ENCODE results near the gene KRT80. TPM values are rescaled to one million over a fixed set of nuclear protein-coding genes. Genes with fewer than 3 reads are reported as not detected.

Gene KRT80
- total RNA-seq, 2 donors from 2014 or later: not detected

GRCh38 chr12:52203079-52203921 lies 11.5 kb upstream of the KRT80 start:
- no peaks in the 10 kb centered on the region for H3K9me3 ChIP-seq (ENCODE audit: control insufficient read depth, low read length, poor library complexity, severe bottlenecking)
- Mint-ChIP-seq H3K27ac (peak overlapping the region; percentile 51), H3K27me3 (peaks cover 68% of the 10 kb centered on the region), H3K36me3 (ENCODE audit: low read depth) (peaks cover 5% of the 10 kb centered on the region), H3K4me1 (peaks cover 14% of the 10 kb centered on the region), H3K4me3 (no peak overlapping the region)
- no peak for DNase-seq
- peak; percentile 63 for ATAC-seq

DNA sequence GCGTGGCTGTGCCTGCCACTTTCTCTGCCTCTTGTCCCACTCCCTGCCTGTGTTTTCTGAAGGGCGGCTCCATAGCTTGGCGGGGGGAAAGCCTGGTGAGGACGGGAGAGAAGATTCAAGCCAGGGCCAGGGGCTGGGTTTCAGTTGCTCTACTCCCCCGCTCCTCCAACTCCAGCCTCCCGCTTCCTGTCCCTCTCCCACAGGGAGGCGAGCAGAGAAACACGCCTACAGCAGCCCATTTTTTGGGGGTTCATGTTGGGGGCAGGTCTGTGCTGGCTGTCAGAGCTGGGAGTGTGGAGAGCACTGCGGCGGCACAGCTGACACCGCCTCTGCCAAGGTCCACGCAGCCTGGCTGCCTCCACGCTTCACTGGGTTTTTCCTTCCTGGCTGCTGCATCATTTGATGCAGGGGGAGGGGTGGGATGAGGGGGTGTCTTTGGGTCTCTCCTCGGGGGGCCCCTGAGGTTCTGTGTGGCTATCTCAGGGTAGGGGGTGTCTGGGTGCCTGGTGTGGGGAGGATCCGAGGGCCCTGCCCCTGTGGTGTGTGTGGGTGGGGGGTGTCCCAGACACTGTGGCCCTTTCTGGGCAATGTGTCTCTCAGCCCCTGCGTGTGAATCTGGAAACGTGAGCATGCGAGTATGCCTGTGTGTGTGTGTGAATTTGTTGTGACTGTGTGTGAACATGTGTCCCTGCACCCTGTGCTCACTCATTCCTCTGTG lies 10.7 kb upstream of the KRT80 start:
- peak; percentile 21 for ATAC-seq
- Mint-ChIP-seq H3K27me3 (peaks cover 64% of the 10 kb centered on the region), H3K27ac (peak overlapping the region; percentile 51), H3K4me1 (peaks cover 14% of the 10 kb centered on the region), H3K36me3 (ENCODE audit: low read depth) (peaks cover 5% of the 10 kb centered on the region), H3K4me3 (no peak overlapping the region)
- no peak for DNase-seq
- no peaks in the 10 kb centered on the region for H3K9me3 ChIP-seq (ENCODE audit: control insufficient read depth, low read length, poor library complexity, severe bottlenecking)

DNA sequence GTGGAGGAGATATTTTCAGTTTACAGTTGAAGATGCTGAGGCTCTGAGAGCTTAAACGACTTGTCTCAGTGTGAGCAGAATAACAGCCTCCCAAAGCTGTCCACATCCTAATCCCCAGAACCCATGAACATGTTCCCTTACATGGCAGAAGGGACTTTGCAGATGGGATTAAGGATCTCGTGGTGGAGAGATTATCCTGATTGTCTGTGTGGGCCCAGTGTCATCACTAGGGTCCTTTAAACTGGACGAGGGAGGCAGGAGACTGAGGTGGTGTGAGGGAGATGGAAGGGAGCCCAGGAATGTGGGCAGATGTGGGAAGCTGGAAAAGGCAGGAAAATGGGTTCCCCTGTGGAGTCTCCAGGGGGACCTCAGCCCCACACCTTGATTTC lies 9.6 kb upstream of the KRT80 start:
- ATAC-seq: no peak
- no peaks in the 10 kb centered on the region for H3K9me3 ChIP-seq (ENCODE audit: control insufficient read depth, low read length, poor library complexity, severe bottlenecking)
- Mint-ChIP-seq H3K4me3 (no peak overlapping the region), H3K36me3 (ENCODE audit: low read depth) (peaks cover 5% of the 10 kb centered on the region), H3K4me1 (peaks cover 12% of the 10 kb centered on the region), H3K27ac (no peak overlapping the region), H3K27me3 (peaks cover 57% of the 10 kb centered on the region)
- no peak for DNase-seq

- no peak overlapping the region for H3K4me3 Mint-ChIP-seq
- ATAC-seq (no peak), DNase-seq (no peak)
- H3K4me1 Mint-ChIP-seq: peaks cover 10% of the 10 kb centered on the region
- peaks cover 55% of the 10 kb centered on the region for H3K27me3 Mint-ChIP-seq
- no peak overlapping the region for H3K27ac Mint-ChIP-seq
- H3K9me3 ChIP-seq (ENCODE audit: control insufficient read depth, low read length, poor library complexity, severe bottlenecking): no peaks in the 10 kb centered on the region
- peaks cover 5% of the 10 kb centered on the region for H3K36me3 Mint-ChIP-seq (ENCODE audit: low read depth)
Observed at GRCh38 chr12:52200781-52201450, 9.1 kb upstream of the KRT80 start.

DNA sequence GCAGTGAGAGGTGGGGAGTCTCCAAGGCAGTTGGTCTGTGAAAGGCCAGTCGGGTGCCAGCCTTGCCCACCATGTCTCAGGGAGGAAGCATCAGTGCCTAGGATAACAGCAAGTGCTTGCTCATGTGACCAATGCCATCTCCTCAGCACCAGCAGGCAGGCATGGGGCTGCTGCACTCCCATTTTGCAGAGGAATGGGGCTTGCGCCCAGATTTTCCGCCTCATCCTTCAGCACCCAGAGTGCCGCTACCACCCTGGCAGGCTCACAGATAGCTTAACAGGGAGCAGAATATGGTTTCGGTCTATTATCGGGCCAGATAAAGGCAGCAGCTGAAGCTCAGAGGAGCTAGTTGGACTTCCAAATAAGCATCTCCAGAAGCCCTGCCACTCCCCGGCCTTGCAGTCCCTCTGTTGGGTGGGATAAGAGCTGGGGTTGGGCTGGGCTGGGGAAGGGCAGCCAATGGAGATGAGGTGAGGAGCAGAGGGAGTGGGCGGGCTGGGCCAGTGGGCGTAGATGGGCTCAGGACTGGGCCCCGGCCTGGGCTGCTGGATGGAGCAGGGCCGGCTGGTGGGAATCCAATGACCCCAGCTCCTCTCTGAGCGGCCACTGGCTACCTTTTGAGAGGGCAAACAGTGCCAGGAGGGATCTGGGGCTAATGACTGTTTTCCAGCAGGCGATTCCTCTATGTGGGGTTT lies 8.4 kb upstream of the KRT80 start:
- H3K27ac Mint-ChIP-seq: no peak overlapping the region
- H3K27me3 Mint-ChIP-seq: peaks cover 55% of the 10 kb centered on the region

DNA sequence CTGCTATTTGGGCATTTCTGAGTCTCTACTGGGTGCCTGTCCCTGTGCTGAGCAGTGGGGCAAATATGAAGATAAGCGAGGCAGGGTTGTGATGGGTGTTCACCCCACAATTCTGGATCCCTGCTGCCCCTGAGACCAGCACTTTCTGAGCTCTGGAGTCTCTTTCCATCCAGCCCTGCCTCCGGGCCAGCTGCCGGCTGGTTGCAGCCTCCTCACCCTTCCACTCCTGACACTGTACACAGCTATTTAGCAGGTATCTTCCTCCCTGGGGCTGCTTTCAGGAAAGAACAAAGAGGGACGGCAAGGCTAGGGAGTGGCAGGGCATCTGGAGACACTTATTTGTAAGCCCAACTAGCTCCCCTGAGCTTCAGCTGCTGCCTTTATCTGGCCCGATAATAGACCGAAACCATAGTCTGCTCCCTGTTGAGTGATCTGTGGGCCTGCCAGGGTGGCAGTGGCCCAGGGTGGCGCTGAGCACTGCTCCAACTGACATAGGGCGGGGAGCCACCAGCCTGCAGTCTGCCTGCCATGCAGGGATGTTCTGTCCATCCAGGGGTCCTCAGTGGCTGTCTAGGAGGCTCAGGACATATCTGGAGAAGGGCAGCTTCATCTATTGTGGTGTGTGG lies 7.6 kb upstream of the KRT80 start:
- Mint-ChIP-seq H3K36me3 (ENCODE audit: low read depth) (peaks cover 5% of the 10 kb centered on the region), H3K4me1 (peaks cover 13% of the 10 kb centered on the region), H3K4me3 (no peak overlapping the region), H3K27me3 (peaks cover 60% of the 10 kb centered on the region), H3K27ac (no peak overlapping the region)
- H3K9me3 ChIP-seq (ENCODE audit: control insufficient read depth, low read length, poor library complexity, severe bottlenecking): no peaks in the 10 kb centered on the region
- no peak for ATAC-seq
- DNase-seq: no peak

More for the DNA sequence above, 8.4 kb upstream of the KRT80 start:
- DNase-seq: no peak
- no peaks in the 10 kb centered on the region for H3K9me3 ChIP-seq (ENCODE audit: control insufficient read depth, low read length, poor library complexity, severe bottlenecking)
- H3K4me3 Mint-ChIP-seq: no peak overlapping the region
- ATAC-seq: no peak
- peaks cover 12% of the 10 kb centered on the region for H3K4me1 Mint-ChIP-seq
- H3K36me3 Mint-ChIP-seq (ENCODE audit: low read depth): peaks cover 5% of the 10 kb centered on the region

DNA sequence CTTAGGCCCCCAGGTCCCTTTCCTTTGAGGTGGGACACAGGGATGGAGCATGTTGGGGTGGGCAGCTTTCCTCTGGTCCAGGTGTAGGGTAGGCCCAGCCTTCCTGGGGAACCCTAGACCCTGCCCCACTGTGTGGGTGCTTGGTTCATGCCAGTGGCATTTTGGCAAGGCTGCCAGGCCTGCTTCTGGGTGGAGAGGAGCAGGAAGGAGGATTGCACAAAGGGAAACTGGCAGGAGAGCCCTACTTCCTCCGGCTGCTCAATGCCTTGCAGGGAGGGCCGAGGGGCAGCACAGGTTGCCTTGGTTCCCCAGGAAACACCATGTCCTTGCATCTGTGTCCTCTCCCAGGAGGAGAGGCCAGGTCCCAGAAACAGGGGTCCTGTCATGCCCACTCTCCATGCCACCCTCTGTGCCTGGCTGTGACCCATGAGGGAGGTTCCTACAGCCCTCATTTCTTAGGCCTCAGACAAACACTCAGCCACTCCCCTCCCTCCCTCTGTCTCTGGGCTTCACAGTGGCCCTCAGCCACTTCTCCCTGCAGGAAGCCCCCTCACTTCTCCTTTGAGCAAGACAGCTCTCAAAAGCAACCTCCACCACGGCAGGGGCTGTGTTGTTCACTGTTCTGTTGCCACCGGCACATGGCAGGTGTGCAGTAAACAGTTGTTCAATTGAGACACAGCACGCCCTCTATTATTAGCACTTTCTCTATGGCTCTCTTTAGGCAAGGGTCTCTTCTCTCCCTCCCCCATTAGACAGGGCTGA lies 6.8 kb upstream of the KRT80 start:
- peaks cover 5% of the 10 kb centered on the region for H3K36me3 Mint-ChIP-seq (ENCODE audit: low read depth)
- peaks cover 13% of the 10 kb centered on the region for H3K4me1 Mint-ChIP-seq
- ATAC-seq (no peak), DNase-seq (no peak)
- peaks cover 58% of the 10 kb centered on the region for H3K27me3 Mint-ChIP-seq
- H3K27ac Mint-ChIP-seq: no peak overlapping the region
- no peak overlapping the region for H3K4me3 Mint-ChIP-seq
- no peaks in the 10 kb centered on the region for H3K9me3 ChIP-seq (ENCODE audit: control insufficient read depth, low read length, poor library complexity, severe bottlenecking)

DNA sequence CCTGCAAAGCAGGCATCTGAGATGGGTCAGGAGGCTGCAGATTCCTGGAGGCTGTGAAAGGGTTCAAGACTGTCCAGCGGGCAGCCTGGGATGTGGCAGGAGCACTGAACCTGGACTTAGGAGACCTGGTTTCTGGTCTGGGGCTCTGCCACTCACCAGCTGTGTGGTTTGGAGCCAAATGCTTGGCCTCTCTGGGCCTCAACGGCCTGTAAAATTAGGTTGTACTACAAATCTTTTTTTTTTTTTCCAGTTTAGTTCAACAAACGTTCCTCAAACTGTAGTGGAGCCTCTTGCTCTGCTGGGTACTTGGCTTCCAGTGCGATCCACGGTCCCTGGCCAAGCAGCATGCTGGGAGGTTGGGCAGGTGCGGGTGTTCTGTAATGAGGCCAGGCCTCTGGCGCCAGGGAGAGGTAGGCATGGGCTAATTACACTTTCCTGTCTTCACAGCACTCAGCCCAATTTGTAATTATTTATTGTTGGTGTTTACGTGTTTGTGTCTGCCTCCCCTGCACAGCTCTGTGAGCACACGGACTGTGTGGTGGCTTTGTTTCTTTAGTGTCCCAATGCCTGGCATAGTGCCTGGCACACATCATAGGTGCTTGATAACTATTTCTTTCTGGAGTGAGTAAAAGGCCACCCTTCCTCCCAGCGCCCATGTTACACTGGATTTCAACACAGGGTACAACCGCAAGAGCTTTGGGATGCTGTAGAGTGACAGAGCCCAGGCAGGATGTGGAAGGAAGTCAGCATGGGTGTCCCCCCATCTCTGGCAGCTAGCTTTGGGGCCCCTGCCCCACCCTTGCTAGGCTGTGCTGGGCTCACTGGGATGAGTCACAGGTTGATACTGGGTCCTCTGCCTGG lies 5.8 kb upstream of the KRT80 start:
- peaks cover 57% of the 10 kb centered on the region for H3K27me3 Mint-ChIP-seq
- H3K4me1 Mint-ChIP-seq: peaks cover 10% of the 10 kb centered on the region
- ATAC-seq (peak; percentile 50), DNase-seq (no peak)
- peaks cover 2% of the 10 kb centered on the region for H3K36me3 Mint-ChIP-seq (ENCODE audit: low read depth)
- H3K9me3 ChIP-seq (ENCODE audit: control insufficient read depth, low read length, poor library complexity, severe bottlenecking): no peaks in the 10 kb centered on the region
- no peak overlapping the region for H3K27ac Mint-ChIP-seq
- H3K4me3 Mint-ChIP-seq: no peak overlapping the region

DNA sequence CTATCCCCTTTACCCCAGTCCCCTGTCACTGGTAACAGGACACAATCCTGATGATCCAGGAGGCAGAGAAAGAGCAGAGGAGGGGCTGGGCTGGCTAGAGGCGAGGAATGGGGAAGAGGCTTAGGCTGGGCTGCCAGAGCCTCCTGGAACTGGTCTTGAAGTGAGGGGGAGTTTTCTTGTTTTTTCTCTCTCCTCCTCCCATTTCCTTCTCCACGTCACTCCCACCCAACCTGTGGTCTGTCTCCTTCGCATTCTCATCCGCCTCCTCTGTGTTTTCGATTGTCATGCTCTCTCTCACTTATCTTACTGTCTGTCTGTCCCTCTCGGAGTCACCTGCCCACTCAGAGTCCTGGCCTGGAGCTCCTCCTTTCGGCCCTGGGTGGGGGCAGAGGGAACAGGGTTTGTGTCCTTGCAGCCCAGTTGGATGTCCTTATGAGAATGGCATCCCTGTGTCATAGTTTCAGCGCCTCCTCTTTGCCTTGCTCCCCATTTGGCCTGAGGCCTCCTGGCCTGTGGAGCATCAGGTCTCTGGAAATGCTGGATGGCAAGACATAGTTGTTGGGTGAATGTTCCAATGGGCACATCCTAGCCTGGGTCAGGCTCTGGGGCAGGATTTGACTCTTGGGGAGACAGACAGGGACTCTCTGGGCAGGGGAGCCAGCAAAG lies 3.4 kb upstream of the KRT80 start:
- H3K4me3 Mint-ChIP-seq: no peak overlapping the region
- H3K27ac Mint-ChIP-seq: peak overlapping the region; percentile 72
- no peaks in the 10 kb centered on the region for H3K36me3 Mint-ChIP-seq (ENCODE audit: low read depth)
- H3K4me1 Mint-ChIP-seq: peaks cover 12% of the 10 kb centered on the region
- DNase-seq (no peak), ATAC-seq (no peak)
- peaks cover 52% of the 10 kb centered on the region for H3K27me3 Mint-ChIP-seq
- no peaks in the 10 kb centered on the region for H3K9me3 ChIP-seq (ENCODE audit: control insufficient read depth, low read length, poor library complexity, severe bottlenecking)

DNA sequence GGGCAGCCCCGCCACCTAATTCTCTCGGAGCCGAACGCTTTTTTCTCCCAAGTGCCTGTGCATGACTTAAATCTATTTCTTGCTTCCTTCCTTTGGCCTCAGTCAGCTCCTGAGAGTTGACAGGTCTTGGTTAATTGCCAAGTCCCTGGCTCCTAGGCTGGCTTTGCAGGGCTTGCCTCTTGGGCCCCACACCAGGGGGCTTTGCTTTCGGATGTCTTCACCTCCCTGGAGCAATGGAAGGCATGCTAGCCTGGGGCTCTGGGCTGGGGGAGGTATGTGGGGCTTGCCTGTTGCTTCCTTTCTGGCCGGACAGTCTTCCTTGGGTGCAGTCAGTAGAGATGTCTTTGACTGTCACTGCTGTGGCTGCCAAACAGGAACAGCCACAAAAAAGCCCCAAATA lies 2.2 kb upstream of the KRT80 start:
- no peak for DNase-seq
- ATAC-seq: no peak
- no peaks in the 10 kb centered on the region for H3K9me3 ChIP-seq (ENCODE audit: control insufficient read depth, low read length, poor library complexity, severe bottlenecking)
- Mint-ChIP-seq H3K27me3 (peaks cover 43% of the 10 kb centered on the region), H3K27ac (no peak overlapping the region), H3K4me1 (peaks cover 12% of the 10 kb centered on the region), H3K4me3 (no peak overlapping the region), H3K36me3 (ENCODE audit: low read depth) (no peaks in the 10 kb centered on the region)

GRCh38 chr12:52193532-52193931 lies 1.7 kb upstream of the KRT80 start:
- Mint-ChIP-seq H3K4me1 (peaks cover 10% of the 10 kb centered on the region), H3K4me3 (no peak overlapping the region), H3K36me3 (ENCODE audit: low read depth) (no peaks in the 10 kb centered on the region), H3K27ac (no peak overlapping the region), H3K27me3 (peaks cover 40% of the 10 kb centered on the region)
- DNase-seq (no peak), ATAC-seq (no peak)
- H3K9me3 ChIP-seq (ENCODE audit: control insufficient read depth, low read length, poor library complexity, severe bottlenecking): no peaks in the 10 kb centered on the region

Measured in T-helper 17 cell (primary cell).